HG03342 (cell line): ENCODE results near the gene COG6.

ENCODE experiments used
- ATAC-seq: cut with Tn5 transposase; IDR thresholded peaks from one replicate; pipeline ENCODE4 v1.9.1; 2021; ENCODE audit warnings: mild to moderate bottlenecking, moderate library complexity; ENCODE audit not compliant: unreplicated experiment

The COG6 gene

DNA sequence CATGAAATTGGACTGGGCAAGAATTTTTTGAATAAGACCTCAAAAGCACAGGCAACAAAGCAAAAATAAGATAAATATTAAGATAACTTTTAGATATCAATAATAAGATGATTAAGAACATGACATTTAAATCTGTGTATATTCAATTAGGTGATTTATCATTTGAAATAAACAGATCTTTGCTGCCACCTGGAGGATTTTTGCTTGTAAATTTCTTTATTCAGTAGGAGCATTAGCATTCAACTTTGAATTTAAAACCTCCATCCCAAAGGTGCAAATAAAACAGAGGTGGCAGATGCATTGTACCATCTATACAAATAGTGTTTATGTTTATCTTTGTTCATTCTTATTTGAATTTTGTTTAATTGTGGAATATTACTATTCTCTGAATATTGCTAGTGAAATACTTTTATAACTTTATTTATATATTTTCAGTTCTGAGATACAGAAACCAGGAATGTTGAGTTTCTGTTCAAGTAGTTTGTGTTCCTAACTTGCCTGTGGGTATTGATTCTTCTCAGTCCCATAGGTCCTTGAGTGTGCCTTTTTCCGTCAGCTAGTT lies 20.9 kb downstream of the COG6 start:
- ATAC-seq = no peak

DNA sequence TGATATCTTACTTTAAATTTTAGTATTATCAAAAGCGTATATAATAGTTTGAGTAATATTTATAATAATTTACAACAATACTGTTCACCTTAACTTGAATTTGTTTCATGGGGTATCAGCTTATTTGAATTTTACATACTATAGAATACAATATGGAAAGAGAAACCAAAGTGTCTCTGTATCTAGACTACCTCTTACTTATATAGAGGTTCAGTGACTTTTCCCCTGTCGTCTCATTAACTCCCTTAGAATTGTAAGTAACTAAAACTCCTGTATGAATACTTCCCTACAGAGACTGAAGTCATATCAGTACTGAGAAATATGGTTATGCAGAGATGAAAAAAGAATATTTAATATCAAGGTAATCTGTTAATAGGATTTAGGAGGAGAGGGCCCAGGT lies 26.8 kb downstream of the COG6 start:
- ATAC-seq = peak; percentile 61

DNA sequence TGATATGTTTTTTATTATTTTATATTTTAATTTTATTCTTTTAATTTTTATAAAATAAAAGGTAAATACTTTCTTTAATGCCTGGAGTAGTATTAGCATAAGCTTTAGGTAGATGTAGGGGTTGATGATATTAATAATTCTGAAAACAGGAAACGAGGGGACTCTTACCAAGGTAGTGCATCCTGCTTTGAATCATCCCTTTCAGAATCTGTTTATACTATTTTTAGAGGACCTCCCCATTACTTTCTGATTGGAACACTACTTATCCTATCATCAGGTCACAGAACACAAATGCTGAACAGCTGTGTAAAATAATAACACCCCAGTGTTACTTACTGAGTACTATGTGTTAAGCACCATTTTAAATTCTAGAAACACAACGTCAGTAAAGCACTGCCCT lies 27.3 kb downstream of the COG6 start:
- peak; percentile 77 for ATAC-seq

DNA sequence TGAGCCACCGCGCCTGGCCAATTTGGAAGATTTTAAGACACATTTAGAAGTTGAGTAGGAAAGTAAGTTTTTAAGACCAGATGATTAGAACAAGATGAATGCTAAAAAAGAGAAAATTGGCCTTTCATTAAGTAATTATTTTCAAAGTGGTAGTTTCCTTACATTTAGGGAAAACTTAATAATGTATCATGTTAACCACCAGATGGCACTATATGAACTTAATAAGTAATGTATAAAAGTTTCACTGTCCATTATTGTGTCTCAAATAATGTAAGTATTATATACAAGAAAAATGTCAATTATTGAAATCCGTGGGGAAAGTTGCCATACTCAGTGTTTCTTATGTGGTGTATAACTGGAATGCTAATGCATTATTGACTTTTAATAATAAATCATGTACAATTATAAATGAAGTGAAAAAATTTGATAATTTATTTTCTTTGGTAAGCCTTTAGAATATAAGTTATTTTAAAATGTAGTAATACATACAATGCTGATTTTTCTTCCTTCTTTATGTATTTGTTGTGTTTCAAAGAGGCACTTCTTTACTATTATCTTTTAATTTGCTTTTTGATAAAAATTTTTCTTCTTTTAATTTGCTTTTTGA lies 29.2 kb downstream of the COG6 start:
- no peak for ATAC-seq

DNA sequence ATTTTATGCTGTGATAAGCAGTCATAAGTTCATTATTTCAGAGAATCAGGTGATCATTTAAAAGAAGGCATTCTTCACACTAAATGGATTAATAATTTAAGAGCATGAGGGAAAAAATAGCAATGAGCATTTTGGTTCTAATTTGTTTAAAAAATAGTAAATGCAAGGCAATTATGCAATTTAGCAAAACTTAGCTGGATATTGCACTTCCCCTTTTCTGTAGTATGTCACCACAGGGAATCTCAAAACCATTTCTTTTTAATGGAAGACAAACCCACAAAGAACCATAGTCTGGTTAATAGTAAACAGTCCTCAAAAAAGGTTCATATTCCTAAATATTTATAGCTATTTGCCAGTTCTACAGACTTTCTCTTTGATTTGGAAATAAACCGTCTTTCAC lies 30.2 kb downstream of the COG6 start:
- no peak for ATAC-seq

DNA sequence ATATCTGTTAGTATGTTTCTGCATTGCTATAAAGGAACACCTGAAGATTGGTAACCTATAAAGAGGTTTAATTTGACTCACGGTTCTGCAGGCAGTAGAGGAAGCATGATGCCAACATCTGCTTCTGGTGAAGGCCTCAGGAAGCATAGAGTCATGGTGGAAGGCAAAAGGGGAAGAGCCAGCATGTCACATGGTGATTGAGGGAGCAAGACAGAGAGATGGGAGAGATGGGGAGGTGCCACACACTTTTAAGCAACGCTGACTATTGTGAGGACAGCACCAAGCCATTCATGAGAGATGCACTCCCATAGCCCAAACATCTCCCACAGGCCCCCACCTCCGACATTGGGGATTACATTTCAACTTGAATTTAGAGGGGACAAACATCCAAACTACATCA lies 32.8 kb downstream of the COG6 start:
- no peak for ATAC-seq

DNA sequence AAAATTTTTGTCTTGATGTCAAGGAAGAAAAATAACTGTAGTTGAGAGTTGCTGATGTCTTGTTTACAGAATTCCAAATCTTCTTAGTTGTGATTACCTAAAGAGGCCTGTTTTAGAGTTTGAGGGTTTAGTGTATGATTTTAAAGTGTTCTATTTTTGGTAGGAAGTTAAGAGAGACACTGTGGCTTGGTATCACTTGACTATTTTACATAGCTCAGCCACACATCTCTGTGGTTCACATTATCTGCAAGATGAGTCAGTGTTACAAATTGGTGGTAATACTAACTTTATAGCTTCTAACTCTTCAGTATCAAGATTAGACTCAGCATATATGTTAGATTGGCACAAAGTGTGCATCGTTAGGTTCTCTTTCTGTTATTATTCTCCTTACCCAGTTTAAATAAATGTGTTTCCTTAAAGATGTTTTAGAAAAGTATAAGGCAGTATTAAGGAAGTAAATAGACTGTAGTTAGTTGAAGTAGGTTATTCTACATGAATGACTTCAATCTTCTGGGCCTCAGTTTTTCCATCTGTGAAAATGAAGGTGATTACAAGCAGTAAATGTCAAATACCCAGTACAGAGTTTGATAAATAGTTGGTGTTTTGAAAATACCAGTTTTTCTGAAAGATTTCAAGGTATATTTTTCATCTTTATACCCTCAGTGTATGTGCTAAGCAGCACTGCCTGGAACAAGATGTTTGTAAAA lies 33.4 kb downstream of the COG6 start:
- peak; percentile 73 for ATAC-seq

DNA sequence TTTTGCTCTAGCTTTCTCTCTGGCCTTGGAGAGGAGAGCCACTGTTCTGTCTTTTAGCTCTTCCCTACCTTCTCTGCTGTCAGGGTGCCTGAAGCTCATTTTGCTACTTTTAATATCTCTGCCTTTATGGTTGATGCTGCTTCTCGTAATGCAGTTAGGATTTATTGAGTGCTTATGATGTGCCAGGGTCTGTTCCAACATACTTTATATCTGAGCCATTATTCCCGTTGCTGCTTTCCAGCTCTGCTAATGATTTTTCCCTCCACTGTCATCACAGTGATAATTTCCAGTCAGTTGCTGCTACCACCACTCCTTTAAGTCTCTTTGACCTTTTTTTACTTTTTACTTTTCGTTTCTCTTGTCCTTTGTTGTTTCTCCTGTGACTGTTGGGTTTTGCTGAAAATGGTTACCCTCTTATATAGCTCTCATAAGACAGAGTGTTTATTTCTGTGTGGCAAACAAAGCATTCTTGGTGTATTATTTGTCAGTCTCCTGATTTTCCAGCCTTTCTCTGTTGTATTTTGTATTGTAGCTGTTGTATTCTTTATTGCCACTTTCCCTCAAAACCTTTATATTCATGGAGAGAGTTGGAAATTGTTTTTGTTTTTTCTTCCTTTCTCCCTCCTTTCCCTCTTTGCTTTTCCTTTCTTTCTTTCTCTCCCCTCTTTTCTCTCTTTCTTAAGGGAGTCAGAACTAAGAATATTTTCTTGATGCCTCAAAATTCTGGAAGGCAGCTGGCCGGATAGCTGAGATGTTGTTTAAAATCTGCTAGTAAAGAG lies 37.4 kb downstream of the COG6 start:
- no peak for ATAC-seq

DNA sequence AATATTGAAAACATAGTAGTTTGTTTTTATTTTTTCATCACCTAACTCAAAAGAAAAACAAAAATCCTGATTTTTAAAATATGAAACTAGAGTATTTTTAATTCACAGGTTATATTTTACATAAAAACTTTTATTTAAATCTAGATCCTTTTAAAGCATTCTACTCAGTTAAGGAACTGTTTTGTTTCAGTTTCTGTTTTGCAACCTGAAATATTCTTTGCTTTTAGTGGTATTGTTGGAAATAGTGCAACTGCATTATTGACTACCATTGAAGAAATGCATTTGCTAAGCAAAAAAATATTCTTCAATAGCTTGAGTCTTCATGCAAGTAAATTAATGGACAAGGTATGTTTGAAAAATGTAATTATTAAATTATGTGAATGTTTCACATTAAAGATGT lies 43.8 kb downstream of the COG6 start:
- no peak for ATAC-seq

DNA sequence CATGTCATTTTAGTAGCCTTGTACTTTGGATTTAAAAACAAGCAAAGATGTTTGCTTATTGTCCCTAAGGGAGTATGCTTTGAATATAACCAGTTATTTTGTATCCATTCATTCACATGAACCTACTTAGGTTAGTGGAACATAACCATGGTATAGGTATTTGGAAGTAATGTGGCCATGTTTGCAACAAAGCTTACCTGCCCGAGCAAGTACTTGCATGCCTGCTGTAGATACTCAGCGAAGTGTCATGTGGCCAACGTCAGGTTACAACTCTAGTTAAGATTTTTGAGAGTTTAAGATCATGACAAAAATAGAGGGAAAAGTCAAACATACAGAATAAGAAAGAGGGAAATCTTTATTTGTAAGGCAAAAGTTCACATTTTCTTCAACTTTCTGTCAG lies 57.2 kb downstream of the COG6 start:
- ATAC-seq = no peak

DNA sequence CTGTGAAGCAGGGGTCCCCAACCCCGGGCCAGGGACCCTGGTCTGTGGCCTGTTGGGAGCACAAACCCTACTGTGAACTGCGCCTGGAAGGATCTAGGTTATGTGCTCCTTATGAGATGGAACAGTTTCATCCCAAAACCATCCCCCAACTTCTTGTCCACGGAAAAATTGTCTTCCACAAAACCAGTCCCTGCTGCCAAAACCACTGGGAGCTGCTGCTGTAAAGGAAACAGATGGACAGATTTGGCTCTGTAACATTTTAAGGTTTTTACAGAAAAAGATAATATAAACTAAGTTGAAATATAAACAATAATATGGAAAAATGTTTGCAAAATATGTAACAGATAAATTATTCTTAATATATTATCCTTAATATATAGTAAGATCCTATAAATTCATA lies 73.7 kb downstream of the COG6 start:
- ATAC-seq = no peak

DNA sequence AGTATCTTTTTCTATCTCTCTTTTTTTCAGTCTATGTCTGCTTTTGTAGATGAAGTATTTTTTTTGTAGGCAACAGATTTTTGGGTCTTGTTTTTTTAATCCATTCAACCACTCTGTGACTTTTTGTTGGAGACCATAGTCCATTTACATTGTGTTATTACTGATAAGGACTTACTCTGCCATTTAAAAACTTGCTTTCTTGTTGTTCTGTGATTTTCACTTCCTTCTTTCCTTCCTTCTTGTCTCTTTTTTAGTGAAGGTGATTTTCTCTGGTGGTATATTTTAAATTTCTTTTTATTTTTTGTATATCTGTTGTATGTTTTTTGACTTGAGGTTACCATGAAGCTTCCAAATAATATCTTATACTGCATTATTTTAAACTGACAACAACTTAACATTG lies 79.5 kb downstream of the COG6 start:
- no peak for ATAC-seq

DNA sequence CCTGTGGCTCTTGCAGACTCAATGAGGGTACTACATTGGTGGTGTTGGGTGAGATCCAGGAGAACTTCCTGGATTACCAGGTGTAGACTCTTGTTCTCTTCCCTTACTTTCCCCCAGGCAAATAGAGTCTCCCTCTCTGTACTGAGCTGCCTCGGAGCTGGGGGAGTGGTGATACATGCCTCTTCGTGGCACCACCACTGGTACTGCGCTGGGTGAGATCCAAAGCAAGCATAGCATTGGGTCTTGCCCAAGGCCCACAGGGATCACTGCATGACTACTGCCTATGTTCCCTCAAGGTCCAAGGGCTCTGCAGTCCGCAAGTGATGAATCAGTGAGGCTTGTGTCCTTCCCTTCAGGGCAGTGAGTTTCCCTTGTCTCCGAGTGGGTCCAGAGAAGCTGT lies 81.6 kb downstream of the COG6 start:
- no peak for ATAC-seq

DNA sequence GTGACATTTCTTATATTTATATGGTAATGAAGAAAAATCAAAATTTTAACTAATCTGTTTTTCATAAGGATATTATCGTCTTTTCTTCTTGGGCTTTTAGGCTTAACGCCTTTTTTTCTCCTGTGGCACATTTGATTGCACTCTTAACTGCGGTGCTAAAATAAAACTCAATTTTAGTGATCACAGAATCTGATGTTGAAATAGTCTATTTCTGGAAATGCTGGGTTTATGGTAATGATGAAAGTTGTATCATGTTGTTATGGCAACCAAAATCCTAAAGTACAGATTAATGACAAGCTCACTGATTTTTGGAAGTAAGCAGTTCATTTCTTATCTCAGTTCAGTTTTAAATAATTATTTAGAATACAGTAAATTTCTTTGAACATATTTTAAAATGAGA lies 85.3 kb downstream of the COG6 start:
- ATAC-seq = no peak

DNA sequence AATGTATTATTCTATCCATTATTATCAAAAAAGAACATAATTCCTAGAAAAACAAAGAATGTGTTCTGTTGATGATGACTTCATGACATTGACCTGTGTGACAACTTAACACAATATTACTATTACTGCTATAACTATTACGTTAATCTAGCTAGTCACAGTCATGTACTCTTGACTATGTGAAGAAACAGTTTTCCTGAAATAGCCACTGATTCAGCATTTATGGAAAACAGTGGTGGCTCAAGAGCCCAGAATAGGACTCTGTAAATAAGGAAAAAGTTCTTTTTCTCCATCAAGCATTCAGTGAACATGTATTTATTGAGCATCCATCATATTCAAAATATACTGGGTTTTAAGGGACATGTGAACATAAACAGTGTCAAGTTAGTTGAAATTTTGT lies 93.5 kb downstream of the COG6 start:
- no peak for ATAC-seq

DNA sequence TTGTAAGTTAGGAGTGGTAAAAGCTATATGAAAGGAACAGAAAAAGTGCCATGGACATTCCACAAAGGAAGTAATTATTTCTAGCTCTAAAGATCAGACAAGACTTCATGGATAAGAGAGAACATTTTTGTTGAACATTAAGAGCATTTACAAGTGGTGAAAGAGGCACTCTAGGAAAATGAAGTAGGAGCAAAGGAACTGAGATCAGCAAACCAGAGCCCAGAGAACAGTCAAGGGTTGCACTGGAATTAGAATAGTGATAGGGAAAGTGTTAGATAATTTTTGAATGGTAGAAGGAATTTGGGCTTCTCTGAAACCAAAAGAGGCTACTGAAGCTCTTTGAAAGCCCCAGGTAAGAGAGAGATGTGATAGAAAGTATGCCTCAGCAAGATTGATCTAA lies 94.1 kb downstream of the COG6 start:
- ATAC-seq = no peak

DNA sequence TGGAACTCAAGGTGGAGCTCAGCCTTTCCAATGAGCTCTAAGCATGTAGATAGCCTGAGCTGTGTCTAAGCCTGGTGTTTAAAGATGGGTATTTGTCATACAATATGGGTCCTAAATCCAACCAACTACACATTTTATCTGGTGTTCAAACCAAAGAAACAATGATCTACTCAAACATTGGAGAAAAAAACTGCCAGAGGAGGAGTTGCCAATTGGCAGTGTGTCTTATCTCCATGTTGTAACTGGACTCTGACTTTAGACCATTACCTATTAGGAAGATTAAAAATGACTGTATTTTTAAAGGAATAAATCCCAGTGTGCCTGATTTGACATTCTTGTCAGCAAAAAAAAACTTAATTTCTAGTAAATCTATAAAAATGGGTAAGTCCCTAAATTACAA lies 96.3 kb downstream of the COG6 start:
- ATAC-seq = no peak

DNA sequence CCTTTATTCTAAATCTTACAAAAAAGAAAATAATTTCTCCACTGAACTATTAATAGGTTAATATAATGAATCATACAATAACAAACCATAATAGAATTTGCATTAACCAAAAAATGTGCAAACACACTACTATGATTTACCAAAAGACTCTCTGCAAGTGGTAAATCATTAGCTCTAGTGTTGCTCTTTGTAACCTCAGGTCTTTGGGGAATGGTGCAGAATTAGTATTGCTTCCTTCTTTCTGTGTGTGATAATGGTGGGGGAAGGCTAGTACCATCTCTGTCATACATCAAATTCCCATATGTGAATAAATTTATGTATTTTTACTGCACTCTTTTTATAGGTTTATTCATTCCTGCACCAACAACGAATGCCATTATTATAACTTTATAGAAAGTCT lies 105.1 kb downstream of the COG6 start:
- peak; percentile 100 for ATAC-seq

DNA sequence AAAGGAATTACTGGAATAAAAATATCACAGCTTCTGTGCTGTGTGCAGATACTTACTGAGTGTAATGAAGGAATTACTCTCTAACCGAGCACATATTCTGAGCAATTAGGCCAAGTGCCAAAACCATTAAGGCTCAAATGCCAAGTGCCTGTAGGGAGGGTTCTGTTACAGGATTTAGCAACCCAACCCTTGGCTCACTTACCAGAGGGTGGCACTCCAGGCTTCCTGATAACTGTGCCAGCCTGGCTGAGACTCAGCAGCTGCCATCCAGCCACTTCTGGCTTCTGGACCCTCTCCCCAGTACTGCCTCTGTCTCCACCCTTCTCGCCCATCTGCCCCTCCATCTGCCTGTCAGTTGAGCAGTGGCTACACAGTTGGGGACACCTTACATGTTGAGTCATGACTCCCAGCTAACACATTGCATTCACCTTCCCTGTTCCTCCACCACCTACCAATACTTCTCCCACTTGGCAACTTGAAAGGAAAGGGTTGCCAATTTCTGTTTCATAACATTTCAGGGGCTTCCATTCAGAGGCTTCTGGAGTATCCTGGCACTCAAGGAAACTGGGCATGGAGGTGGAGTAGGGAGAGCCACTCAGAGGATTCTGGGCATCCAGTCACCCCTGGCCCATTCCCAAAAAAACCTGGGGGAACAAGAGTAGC lies 110.5 kb downstream of the COG6 start:
- ATAC-seq = no peak

DNA sequence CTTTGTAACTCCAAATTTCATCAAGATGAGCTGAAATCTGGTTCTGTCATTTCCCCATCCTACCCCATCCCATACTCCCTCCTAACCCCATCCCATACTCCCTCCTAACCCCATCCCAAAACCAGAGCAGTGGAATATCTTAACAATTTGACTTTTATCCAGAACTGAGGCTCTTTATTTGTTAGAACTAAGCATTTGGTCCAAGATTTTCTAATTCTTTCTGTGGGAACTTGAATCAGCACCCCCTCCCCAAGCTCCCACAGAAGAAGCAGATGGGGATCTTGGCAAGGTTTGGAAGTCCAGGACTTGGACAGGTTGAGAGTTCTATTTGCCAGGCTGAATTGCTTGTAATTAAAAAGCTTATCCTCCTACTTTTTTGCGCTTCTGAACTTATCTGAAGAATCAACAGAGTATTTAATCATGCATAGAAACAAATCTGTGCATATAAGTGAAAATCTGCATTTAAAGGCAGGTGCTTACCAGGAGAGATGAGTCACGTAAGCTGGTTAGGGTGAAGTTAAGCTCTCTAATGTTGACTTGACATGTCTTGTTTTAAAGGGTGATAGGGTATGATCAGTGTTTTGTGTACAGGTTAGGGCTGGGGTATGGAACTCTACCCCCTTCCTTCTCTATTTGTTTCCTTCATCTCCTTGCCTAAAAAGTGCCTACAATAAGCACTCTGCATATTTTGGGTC lies 111.1 kb downstream of the COG6 start:
- no peak for ATAC-seq
